ENCODE data around the gene FXYD6.

GRCh38 chr11:117831661-117832415 lies 44.6 kb downstream of the FXYD6 start:
- no peak for TF ChIP-seq CTCF (IDR thresholded peaks at IDR 0.05 in 4 of 5, conservative IDR thresholded peaks at IDR 0.05 in 1 of 5)
- no peak for TF ChIP-seq POLR2A (IDR thresholded peaks at IDR 0.05)

Measured in gastrocnemius medialis (tissue), 4 donors.